Loucy (cell line): Measurements from ENCODE around the gene GRWD1.

Experiments used
- H2AFZ ChIP-seq: fragments of 200-600 bp; sonication (generic); 2 replicates; pipeline ENCODE4 v1.6.0; 2016; ENCODE audit warnings: antibody characterized with exemption, mild to moderate bottlenecking, low read length, moderate library complexity
- H3F3A ChIP-seq: fragments of 200-600 bp; 2 replicates; pipeline ENCODE4 v1.6.0; 2016; ENCODE audit warnings: antibody characterized with exemption, low read depth, mild to moderate bottlenecking
- H3K27me3 ChIP-seq: fragments of 200-600 bp; sonication (generic); 2 replicates; pipeline ENCODE4 v1.6.1; 2014; ENCODE audit warnings: low read length, mild to moderate bottlenecking; ENCODE audit not compliant: insufficient read depth, poor library complexity, severe bottlenecking
- H3K36me3 ChIP-seq: fragments of 200-600 bp; sonication (generic); 2 replicates; pipeline ENCODE4 v1.6.1; 2016; ENCODE audit warnings: low read length; ENCODE audit not compliant: insufficient read depth
- H3K4me1 ChIP-seq: fragments of 200-600 bp; sonication (generic); 2 replicates; pipeline ENCODE4 v1.5.1; 2014; ENCODE audit warnings: low read length, mild to moderate bottlenecking; ENCODE audit not compliant: insufficient read depth, poor library complexity, severe bottlenecking
- H3K4me2 ChIP-seq: fragments of 200-600 bp; sonication (generic); 2 replicates; pipeline ENCODE4 v1.6.0; 2014; ENCODE audit warnings: antibody characterized with exemption, low read length, low read depth, mild to moderate bottlenecking; ENCODE audit not compliant: poor library complexity, severe bottlenecking
- H3K4me3 ChIP-seq: fragments of 200-600 bp; sonication (generic); 2 replicates; pipeline ENCODE4 v1.5.1; 2014; ENCODE audit warnings: low read length, mild to moderate bottlenecking, mixed read lengths; ENCODE audit not compliant: poor library complexity, severe bottlenecking
- H3K79me2 ChIP-seq: fragments of 200-600 bp; sonication (generic); 2 replicates; pipeline ENCODE4 v1.6.1; 2014; ENCODE audit warnings: low read length; ENCODE audit not compliant: insufficient read depth
- H3K9ac ChIP-seq: fragments of 200-600 bp; sonication (generic); 2 replicates; pipeline ENCODE4 v1.6.0; 2014; ENCODE audit warnings: mild to moderate bottlenecking, low read depth, low read length, moderate library complexity; ENCODE audit not compliant: poor library complexity, severe bottlenecking
- H3K9me2 ChIP-seq: fragments of 200-600 bp; sonication (generic); replicated peaks from 2 replicates; pipeline ENCODE4 v1.6.1; 2016; ENCODE audit warnings: low read depth, low read length, mixed read lengths
- H3K9me3 ChIP-seq: fragments of 200-600 bp; sonication (generic); 2 replicates; pipeline ENCODE4 v1.6.1; 2014; ENCODE audit warnings: mild to moderate bottlenecking, antibody characterized with exemption, low read length, low read depth; ENCODE audit not compliant: insufficient read depth
- H4K20me1 ChIP-seq: fragments of 200-600 bp; sonication (generic); 2 replicates; pipeline ENCODE4 v1.6.0; 2014; ENCODE audit warnings: antibody characterized with exemption, low read length, mild to moderate bottlenecking; ENCODE audit not compliant: insufficient read depth, poor library complexity, severe bottlenecking
- EZH2phosphoT487 ChIP-seq: fragments of 200-600 bp; IDR thresholded peaks from 2 replicates; pipeline ENCODE4 v1.6.1; 2018; ENCODE audit warnings: antibody characterized with exemption, mild to moderate bottlenecking, moderate library complexity, borderline replicate concordance
- TF ChIP-seq, protein P1 (sequence below): fragments of 200-600 bp; sonication (generic); conservative IDR thresholded peaks from 2 replicates; pipeline ENCODE4 v1.5.1; 2014; ENCODE audit warnings: mild to moderate bottlenecking, antibody characterized with exemption, low read length

The GRWD1 gene

DNA sequence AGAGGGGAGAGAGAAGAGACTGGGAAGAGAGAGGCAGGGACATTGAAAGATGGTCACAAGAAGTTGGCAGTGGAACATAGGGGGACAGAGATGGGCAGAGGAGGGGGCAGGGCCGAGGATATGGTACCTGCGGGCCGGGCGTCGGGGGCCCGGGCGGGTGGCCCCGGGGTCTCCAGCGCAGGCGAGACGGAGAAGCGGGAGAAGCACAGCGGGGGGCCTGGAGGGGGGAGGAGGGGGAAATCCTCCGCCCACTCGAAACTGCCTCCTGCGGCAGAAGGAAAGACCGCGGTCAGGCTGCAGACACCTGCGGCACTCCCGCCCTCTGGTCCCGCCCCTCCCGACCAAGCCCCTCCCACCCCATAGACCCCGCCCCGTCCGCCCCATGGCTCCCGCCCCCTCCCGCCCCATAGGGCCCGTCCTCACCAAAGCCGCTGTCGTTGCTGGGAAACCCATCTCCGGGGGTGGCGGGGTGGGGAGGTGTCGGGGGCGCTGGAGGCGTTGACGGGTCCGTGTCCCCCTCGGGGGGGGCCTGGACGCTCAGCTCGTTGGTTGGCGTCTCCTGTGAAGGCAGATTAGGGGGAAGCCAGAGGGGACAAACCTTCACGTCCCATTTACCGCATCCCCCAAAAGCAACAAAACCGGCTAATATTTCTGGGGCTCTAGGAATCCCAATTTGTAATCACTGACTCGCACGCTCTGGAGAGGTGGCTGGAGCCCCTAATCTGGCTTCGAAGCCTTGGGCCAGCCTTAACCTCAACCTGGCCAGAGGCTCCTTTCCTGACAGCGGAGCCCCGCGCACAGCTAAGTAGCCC is 45.4 kb downstream of the GRWD1 start:
- Histone ChIP-seq H3K79me2 (no peaks in the 10 kb centered on the region), H3K4me2 (peak overlapping the region; percentile 66), H2AFZ (no peak overlapping the region), H3K4me3 (peak overlapping the region; percentile 43), H3F3A (no peaks in the 10 kb centered on the region), H3K9me3 (no peaks in the 10 kb centered on the region), H4K20me1 (no peaks in the 10 kb centered on the region), H3K27me3 (no peaks in the 10 kb centered on the region), H3K4me1 (peaks cover 18% of the 10 kb centered on the region), H3K9ac (no peak overlapping the region), H3K9me2 (no peaks in the 10 kb centered on the region), H3K36me3 (no peaks in the 10 kb centered on the region)
- no peak for TF ChIP-seq EZH2phosphoT487
- TF ChIP-seq, protein P1, sequence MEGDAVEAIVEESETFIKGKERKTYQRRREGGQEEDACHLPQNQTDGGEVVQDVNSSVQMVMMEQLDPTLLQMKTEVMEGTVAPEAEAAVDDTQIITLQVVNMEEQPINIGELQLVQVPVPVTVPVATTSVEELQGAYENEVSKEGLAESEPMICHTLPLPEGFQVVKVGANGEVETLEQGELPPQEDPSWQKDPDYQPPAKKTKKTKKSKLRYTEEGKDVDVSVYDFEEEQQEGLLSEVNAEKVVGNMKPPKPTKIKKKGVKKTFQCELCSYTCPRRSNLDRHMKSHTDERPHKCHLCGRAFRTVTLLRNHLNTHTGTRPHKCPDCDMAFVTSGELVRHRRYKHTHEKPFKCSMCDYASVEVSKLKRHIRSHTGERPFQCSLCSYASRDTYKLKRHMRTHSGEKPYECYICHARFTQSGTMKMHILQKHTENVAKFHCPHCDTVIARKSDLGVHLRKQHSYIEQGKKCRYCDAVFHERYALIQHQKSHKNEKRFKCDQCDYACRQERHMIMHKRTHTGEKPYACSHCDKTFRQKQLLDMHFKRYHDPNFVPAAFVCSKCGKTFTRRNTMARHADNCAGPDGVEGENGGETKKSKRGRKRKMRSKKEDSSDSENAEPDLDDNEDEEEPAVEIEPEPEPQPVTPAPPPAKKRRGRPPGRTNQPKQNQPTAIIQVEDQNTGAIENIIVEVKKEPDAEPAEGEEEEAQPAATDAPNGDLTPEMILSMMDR = no peak

DNA sequence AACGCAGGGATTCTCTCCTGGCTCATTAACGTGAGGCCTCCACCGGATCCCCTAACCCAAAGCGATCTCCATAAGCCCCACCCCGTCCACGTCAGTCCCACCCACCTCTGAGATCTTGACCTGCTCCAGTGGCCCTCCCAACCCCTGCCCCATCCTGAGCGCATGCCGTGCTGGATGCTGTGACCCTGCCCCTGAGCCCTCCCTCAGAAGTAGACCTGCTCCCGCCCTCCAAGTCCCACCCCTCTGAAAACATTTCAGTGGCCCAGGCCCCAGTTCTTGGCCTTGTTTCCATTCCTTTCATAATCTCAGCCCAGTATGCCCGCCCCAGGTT is 46.0 kb downstream of the GRWD1 start:
- H3F3A ChIP-seq = no peaks in the 10 kb centered on the region
- TF ChIP-seq, protein P1 = no peak
- no peak for TF ChIP-seq EZH2phosphoT487
- no peak overlapping the region for H3K4me3 ChIP-seq
- H2AFZ ChIP-seq = no peak overlapping the region
- no peaks in the 10 kb centered on the region for H3K9me2 ChIP-seq
- no peaks in the 10 kb centered on the region for H3K36me3 ChIP-seq
- H3K4me2 ChIP-seq = peak overlapping the region; percentile 66
- H3K9me3 ChIP-seq = no peaks in the 10 kb centered on the region
- no peak overlapping the region for H3K9ac ChIP-seq
- peaks cover 18% of the 10 kb centered on the region for H3K4me1 ChIP-seq
- H3K27me3 ChIP-seq = no peaks in the 10 kb centered on the region
- no peaks in the 10 kb centered on the region for H4K20me1 ChIP-seq
- no peaks in the 10 kb centered on the region for H3K79me2 ChIP-seq

DNA sequence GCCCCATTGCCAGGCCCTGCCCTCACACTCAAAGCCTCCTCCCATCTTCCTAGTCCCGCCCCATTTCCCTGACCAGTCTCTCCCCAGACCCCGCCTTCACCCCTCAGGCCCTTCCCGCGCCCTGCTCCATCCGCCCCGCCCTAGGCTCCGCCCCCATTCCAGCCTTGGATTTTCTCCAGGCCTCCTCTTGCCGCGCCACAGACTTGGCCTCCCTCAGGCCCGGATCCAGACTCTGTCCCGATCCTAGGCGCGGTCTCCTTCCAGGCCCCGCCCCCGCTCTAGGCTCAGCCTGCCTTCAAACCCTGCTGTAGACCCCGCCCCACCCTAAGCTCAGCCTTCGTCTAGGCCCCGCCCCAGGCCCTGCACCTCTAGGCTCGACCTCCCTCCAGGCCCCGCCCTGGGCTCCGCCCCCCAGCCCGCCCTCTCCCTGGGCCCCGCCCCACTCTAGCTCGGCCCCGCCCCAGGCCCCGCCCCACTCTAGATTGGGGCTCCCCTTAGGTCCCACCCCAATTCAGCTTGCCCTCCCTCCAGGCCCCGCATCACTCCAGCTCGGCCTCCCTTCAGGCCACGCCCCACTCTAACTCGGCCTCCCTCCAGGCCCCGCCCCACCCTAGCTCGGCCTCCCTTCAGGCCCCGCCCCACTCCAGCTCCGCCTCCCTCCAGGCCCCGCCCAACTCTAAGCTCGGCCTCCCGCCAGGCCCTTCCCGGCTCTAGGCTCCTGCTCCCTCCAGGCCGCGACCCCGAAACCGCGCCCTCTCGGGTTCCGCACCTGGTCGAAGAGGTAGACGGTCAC is 47.3 kb downstream of the GRWD1 start:
- H3K9me3 ChIP-seq = no peaks in the 10 kb centered on the region
- no peak overlapping the region for H3K4me3 ChIP-seq
- H2AFZ ChIP-seq = no peak overlapping the region
- H3K27me3 ChIP-seq = no peaks in the 10 kb centered on the region
- no peaks in the 10 kb centered on the region for H3F3A ChIP-seq
- no peak overlapping the region for H3K9ac ChIP-seq
- TF ChIP-seq EZH2phosphoT487 = no peak
- TF ChIP-seq, protein P1 = no peak
- H4K20me1 ChIP-seq = no peaks in the 10 kb centered on the region
- H3K79me2 ChIP-seq = no peaks in the 10 kb centered on the region
- no peak overlapping the region for H3K4me2 ChIP-seq
- no peaks in the 10 kb centered on the region for H3K36me3 ChIP-seq
- peaks cover 18% of the 10 kb centered on the region for H3K4me1 ChIP-seq
- no peaks in the 10 kb centered on the region for H3K9me2 ChIP-seq
